GM12878 (cell line): ENCODE data around the gene PRPF6. TPM values are rescaled to one million over a fixed set of nuclear protein-coding genes. Genes with fewer than 3 reads are reported as not detected.

Experiments used
- ATAC-seq: fragments of 200-7000 bp; cut with Tn5 transposase; 3 replicates; pipeline ENCODE4 v1.9.1; 2020; ENCODE audit warnings: mild to moderate bottlenecking, moderate library complexity
- BruUV-seq: library from RNA; stranded (reverse); fragments of 400-500 nt; replicated peaks from 2 replicates; lab custom pipeline; 2021; lab: Mats Ljungman, UMichigan
- CTCF ChIA-PET: fragments of 300-600 bp; sonication (Branson Sonifier 250); formaldehyde crosslinking; extraction: SDS; loops from one replicate; lab custom pipeline; 2021; ENCODE audit warnings: inconsistent platforms; lab: Yijun Ruan, JAX
- POLR2A ChIA-PET: fragments of 350-600 bp; formaldehyde crosslinking; extraction: SDS; loops from one replicate; lab custom pipeline; 2021; ENCODE audit warnings: inconsistent platforms; lab: Charles Lee
- RAD21 ChIA-PET: fragments of 300-600 bp; sonication (Branson Sonifier 250); formaldehyde crosslinking; loops from one replicate; lab custom pipeline; 2023; ENCODE audit warnings: antibody characterized with exemption; ENCODE audit not compliant: unreplicated experiment; lab: Charles Lee
- SMC1A ChIA-PET: fragments of 300-600 bp; sonication (Branson Sonifier 250); formaldehyde crosslinking; loops from one replicate; lab custom pipeline; 2023; ENCODE audit not compliant: unreplicated experiment, uncharacterized antibody; lab: Charles Lee
- DNase-seq: peaks from one replicate; pipeline ENCODE4 v3.0.0-alpha.2; 2011; ENCODE audit warnings: low read depth, low spot score
- FAIRE-seq: peaks from 3 replicates; lab custom pipeline; 2011; peaks lifted over from hg19 to GRCh38; lab: Jason Lieb, UNC
- H2AFZ ChIP-seq: 2 replicates; pipeline ENCODE4 v1.6.0; 2011; ENCODE audit warnings: low read depth, low read length, control low read depth; ENCODE audit not compliant: control insufficient read depth
- H3K27ac ChIP-seq: 2 replicates; pipeline ENCODE4 v1.5.1; 2011; ENCODE audit warnings: control low read depth; ENCODE audit not compliant: control insufficient read depth, insufficient read depth
- H3K27me3 ChIP-seq, 2 experiments: replicated peaks in 1 of 2; 2 replicates each; pipeline versions ENCODE4 v1.6.0 to v1.6.1; 2011; ENCODE audit warnings: low read length in 1 of 2; ENCODE audit not compliant: control insufficient read depth in 2 of 2, insufficient read depth in 2 of 2
- H3K36me3 ChIP-seq, 2 experiments: 2 replicates each; pipeline ENCODE4 v1.5.1; 2011; ENCODE audit warnings: low read length in 1 of 2; ENCODE audit not compliant: control insufficient read depth in 2 of 2, insufficient read depth in 2 of 2
- H3K4me1 ChIP-seq: 2 replicates; pipeline ENCODE4 v1.6.1; 2011; ENCODE audit warnings: mild to moderate bottlenecking, low read length, moderate library complexity, mixed read lengths; ENCODE audit not compliant: control insufficient read depth, insufficient read depth
- H3K4me2 ChIP-seq: 2 replicates; pipeline ENCODE4 v1.6.0; 2011; ENCODE audit warnings: control low read depth; ENCODE audit not compliant: control insufficient read depth, insufficient read depth
- H3K4me3 ChIP-seq: fragments of 200-600 bp; sonication (generic); 2 replicates; pipeline ENCODE4 v1.5.1; 2016
- H3K79me2 ChIP-seq: 2 replicates; pipeline ENCODE4 v1.6.0; 2011; ENCODE audit warnings: low read length; ENCODE audit not compliant: control insufficient read depth, insufficient read depth
- H3K9ac ChIP-seq: 2 replicates; pipeline ENCODE4 v1.8.0; 2011; ENCODE audit warnings: low read length, control low read depth, mixed read lengths; ENCODE audit not compliant: control insufficient read depth, insufficient read depth
- H3K9me3 ChIP-seq: replicated peaks from 3 replicates; pipeline ENCODE4 v1.5.1; 2011; ENCODE audit warnings: mild to moderate bottlenecking, low read length; ENCODE audit not compliant: control insufficient read depth, insufficient read depth
- H4K20me1 ChIP-seq: 2 replicates; pipeline ENCODE4 v1.6.0; 2011; ENCODE audit not compliant: control insufficient read depth, insufficient read depth
- ATF7 ChIP-seq: fragments of 450-650 bp; IDR thresholded peaks from 2 replicates; pipeline ENCODE4 v1.6.1; 2016; ENCODE audit warnings: low read depth, mild to moderate bottlenecking
- BHLHE40 ChIP-seq, 2 experiments: fragments of 450-650 bp in 1 of 2; IDR thresholded peaks; 2 replicates each; pipeline ENCODE4 v1.6.1; 2011 to 2017; ENCODE audit warnings: low read depth in 2 of 2, borderline replicate concordance in 1 of 2, improper control_type of control experiment in 1 of 2, low read length in 1 of 2, mild to moderate bottlenecking in 1 of 2
- CHD2 ChIP-seq: IDR thresholded peaks from 2 replicates; pipeline ENCODE4 v1.6.1; 2011; ENCODE audit warnings: low read depth, low read length, improper control_type of control experiment, borderline replicate concordance
- FOS ChIP-seq: IDR thresholded peaks from 3 replicates; pipeline ENCODE4 v1.6.1; 2011; ENCODE audit warnings: borderline replicate concordance; ENCODE audit not compliant: insufficient read length; ENCODE audit errors: extremely low read depth
- HDGF ChIP-seq: fragments of 450-650 bp; IDR thresholded peaks from 2 replicates; pipeline ENCODE4 v1.6.1; 2016; ENCODE audit warnings: antibody characterized with exemption
- IRF3 ChIP-seq: fragments of 450-650 bp; IDR thresholded peaks from 2 replicates; pipeline ENCODE4 v1.6.1; 2014; ENCODE audit warnings: mild to moderate bottlenecking
- LARP7 ChIP-seq: fragments of 450-650 bp; IDR thresholded peaks from 2 replicates; pipeline ENCODE4 v1.6.1; 2017; ENCODE audit warnings: mild to moderate bottlenecking
- MLLT1 ChIP-seq: fragments of 450-650 bp; IDR thresholded peaks from 2 replicates; pipeline ENCODE4 v1.6.1; 2016; ENCODE audit warnings: mild to moderate bottlenecking
- MTA2 ChIP-seq: fragments of 450-650 bp; IDR thresholded peaks from 2 replicates; pipeline ENCODE4 v1.6.1; 2016; ENCODE audit warnings: low read depth, mild to moderate bottlenecking, moderate library complexity
- NFXL1 ChIP-seq: fragments of 450-650 bp; IDR thresholded peaks from 2 replicates; pipeline ENCODE4 v1.6.1; 2017; ENCODE audit warnings: antibody characterized with exemption, mild to moderate bottlenecking, borderline replicate concordance
- NR2C1 ChIP-seq: fragments of 450-650 bp; IDR thresholded peaks from 2 replicates; pipeline ENCODE4 v1.6.1; 2017; ENCODE audit warnings: antibody characterized with exemption, mild to moderate bottlenecking, moderate library complexity
- NRF1 ChIP-seq: conservative IDR thresholded peaks from 2 replicates; pipeline ENCODE4 v1.6.1; 2011; ENCODE audit warnings: mild to moderate bottlenecking, low read depth, low read length, improper control_type of control experiment
- PKNOX1 ChIP-seq: fragments of 450-650 bp; IDR thresholded peaks from 2 replicates; pipeline ENCODE4 v1.6.1; 2016; ENCODE audit warnings: mild to moderate bottlenecking
- POLR2A ChIP-seq: IDR thresholded peaks from 2 replicates; pipeline ENCODE4 v1.6.1; 2011; ENCODE audit warnings: low read depth, mild to moderate bottlenecking, low read length
- RFX5 ChIP-seq: IDR thresholded peaks from 2 replicates; pipeline ENCODE4 v1.6.1; 2011; ENCODE audit warnings: low read depth, low read length, improper control_type of control experiment
- SMARCA5 ChIP-seq: fragments of 450-650 bp; IDR thresholded peaks from 2 replicates; pipeline ENCODE4 v1.6.1; 2017; ENCODE audit warnings: mild to moderate bottlenecking
- TCF12 ChIP-seq: IDR thresholded peaks from 2 replicates; pipeline ENCODE4 v1.6.1; 2011; ENCODE audit warnings: low read depth, mild to moderate bottlenecking, low read length
- ZBTB40 ChIP-seq: fragments of 450-650 bp; IDR thresholded peaks from 2 replicates; pipeline ENCODE4 v1.6.1; 2016; ENCODE audit warnings: mild to moderate bottlenecking, moderate library complexity, borderline replicate concordance
- WGBS: methylation state at CpG from one replicate; pipeline ENCODE4 v1.1.6; 2016; ENCODE audit warnings: low lambda C conversion rate; ENCODE audit not compliant: insufficient replicate concordance, insufficient coverage; ENCODE audit errors: missing lambda C conversion rate; 5-methylcytosine and 5-hydroxymethylcytosine counted together
- in situ Hi-C: fragments of 300-500 bp; cut with MboI; formaldehyde crosslinking; loops from 9 replicates; pipeline ENCODE4 v1.14.3; 2018; ENCODE audit warnings: mixed read lengths
- intact Hi-C: fragments of 100-400 bp; cut with micrococcal nuclease; formaldehyde crosslinking; loops from one replicate; pipeline ENCODE4 v1.14.2; 2022; ENCODE audit not compliant: unreplicated experiment
- polyA plus RNA-seq, 11 experiments: library from polyadenylated mRNA; depleted of rRNA in 4 of 11; unstranded in 6 of 11; stranded (reverse) in 5 of 11; fragments of >200 nt; fragmentation: Nextera tagmentation in 4 of 11; fragmentation: Illumina TruSeq in 1 of 11; extraction: Ambion mirVana in 4 of 11; extraction: Trizol in 1 of 11; gene quantifications; 1 replicate in 1 of 11; 2 replicates in 10 of 11; pipeline versions ENCODE4 v1.2.1 to v1.2.3, GENCODE V29; 2011 to 2016; ENCODE audit warnings: inconsistent platforms in 2 of 11, missing spikeins in 2 of 11, low read depth in 1 of 11
- total RNA-seq, 4 experiments: library from RNA; depleted of rRNA in 3 of 4; stranded (reverse); fragments of >200 nt in 3 of 4; fragmentation: Illumina TruSeq in 1 of 4; extraction: Trizol in 1 of 4; gene quantifications; 2 replicates each; pipeline versions ENCODE4 v1.2.1 to v1.2.3, GENCODE V29; 2013 to 2021

The PRPF6 gene
- total and polyA plus RNA-seq, 10 of the 15 experiments (the other 5 are each of a cell fraction or from before 2014, with no cell fraction given) = 5.0 to 102 (median 71.3) TPM

GRCh38 chr20:64011366-64011779 is 30.4 kb downstream of the PRPF6 start:
- Histone ChIP-seq H3K27ac (peak overlapping the region; percentile 94), H4K20me1 (no peaks in the 10 kb centered on the region), H3K9ac (peak overlapping the region; percentile 36), H3K27me3 (no peaks in the 10 kb centered on the region), H3K4me1 (peaks cover 27% of the 10 kb centered on the region), H2AFZ (no peak overlapping the region), H3K9me3 (peaks cover 53% of the 10 kb centered on the region), H3K4me3 (no peak overlapping the region), H3K36me3 (peaks cover 38 to 59% of the 10 kb centered on the region in 2 experiments), H3K79me2 (peaks cover 9% of the 10 kb centered on the region), H3K4me2 (no peak overlapping the region)
- no peak for FAIRE-seq
- DNase-seq = no peak
- POLR2A ChIA-PET = no interaction called here
- CTCF ChIA-PET = no interaction called here
- ATAC-seq = peak; percentile 25
- intact Hi-C loops = loop anchor here (1.0 kb wide), 1 partner anchor 30 kb away; the partner anchor contains the start of gene PRPF6
- 85% methylated on average over 16 of the region's 16 CpGs for WGBS
- SMC1A ChIA-PET = interaction anchor here (1.0 to 1.6 kb wide), 3 partner anchors 25 to 46 kb away, joined by 3 to 15 read pairs (median 9); partner anchors contain the start of genes C20orf204, PRPF6 and SAMD10
- TSS peak; percentile 90 for BruUV-seq
- RAD21 ChIA-PET = no interaction called here
- in situ Hi-C loops = no loop called here
- TF ChIP-seq TCF12 = no peak
- peak; percentile 94 for TF ChIP-seq MLLT1
- TF ChIP-seq HDGF = 0 out of 2 replicates have a peak, but pooled peaks have one; percentile 10
- TF ChIP-seq PKNOX1 = peak; percentile 53; the same call in 1 of the 2 replicates
- TF ChIP-seq ATF7 = no peak
- TF ChIP-seq NR2C1 = no peak
- 0 out of 2 replicates have a peak, but pooled peaks have one; percentile 25 for TF ChIP-seq POLR2A
- no peak for TF ChIP-seq FOS
- TF ChIP-seq MTA2 = no peak
- TF ChIP-seq ZBTB40 = 0 out of 2 replicates have a peak, but pooled peaks have one; percentile 45
- TF ChIP-seq IRF3 = no peak
- TF ChIP-seq BHLHE40 (IDR thresholded peaks at IDR 0.05; ENCODE audit: borderline replicate concordance in 1 of 2, low read depth in 2 of 2, low read length in 1 of 2) = peak in 1 of 2 experiments; percentile 5; a peak in 2 of 4 replicates
- no peak for TF ChIP-seq CHD2
- TF ChIP-seq NFXL1 = no peak
- 0 out of 2 replicates have a peak, but pooled peaks have one; percentile 57 for TF ChIP-seq SMARCA5
- peak; percentile 1; the same call in 1 of the 2 replicates for TF ChIP-seq LARP7
- no peak for TF ChIP-seq NRF1
- no peak for TF ChIP-seq RFX5
